GM18511 (cell line): ENCODE measurements around the gene ELFN2.

Experiments
- ATAC-seq: cut with Tn5 transposase; IDR thresholded peaks from one replicate; pipeline ENCODE4 v1.9.1; 2021; ENCODE audit warnings: mild to moderate bottlenecking, moderate library complexity; ENCODE audit not compliant: unreplicated experiment

Gene ELFN2

DNA sequence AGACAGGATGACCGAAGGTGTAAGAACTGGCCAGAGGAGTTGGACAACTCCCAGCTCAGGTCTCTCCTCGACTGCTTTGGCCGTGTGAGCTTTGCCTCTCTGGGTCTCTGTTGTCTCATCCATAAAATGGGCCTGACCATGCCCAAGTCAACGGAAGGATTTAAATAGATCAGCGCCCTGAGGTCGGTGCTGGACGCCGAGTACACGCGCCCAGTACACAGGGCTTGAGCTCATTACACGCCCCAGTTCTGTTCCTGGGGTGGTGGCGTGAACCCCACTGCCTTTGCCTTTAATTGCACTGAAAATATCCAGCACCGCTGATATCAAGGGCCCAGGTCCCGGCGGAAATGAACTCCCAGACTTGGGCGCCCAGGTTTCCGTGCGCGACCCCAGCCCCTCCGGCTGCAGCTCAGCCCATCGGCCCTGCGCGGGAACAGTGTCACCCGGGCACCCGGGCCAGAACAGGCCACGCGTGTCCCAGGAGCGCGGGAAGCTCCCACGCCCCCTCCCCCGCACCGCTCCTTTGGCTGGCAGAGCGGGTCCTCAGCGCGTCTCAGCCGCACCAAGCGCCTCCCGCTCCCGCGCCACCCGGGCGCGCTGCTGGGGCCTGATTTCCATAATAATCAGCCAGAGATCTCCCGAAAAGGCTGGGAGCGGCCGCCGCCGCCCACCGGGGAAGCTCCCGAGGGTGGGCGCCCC, 102.8 kb downstream of the ELFN2 start:
- ATAC-seq: no peak

DNA sequence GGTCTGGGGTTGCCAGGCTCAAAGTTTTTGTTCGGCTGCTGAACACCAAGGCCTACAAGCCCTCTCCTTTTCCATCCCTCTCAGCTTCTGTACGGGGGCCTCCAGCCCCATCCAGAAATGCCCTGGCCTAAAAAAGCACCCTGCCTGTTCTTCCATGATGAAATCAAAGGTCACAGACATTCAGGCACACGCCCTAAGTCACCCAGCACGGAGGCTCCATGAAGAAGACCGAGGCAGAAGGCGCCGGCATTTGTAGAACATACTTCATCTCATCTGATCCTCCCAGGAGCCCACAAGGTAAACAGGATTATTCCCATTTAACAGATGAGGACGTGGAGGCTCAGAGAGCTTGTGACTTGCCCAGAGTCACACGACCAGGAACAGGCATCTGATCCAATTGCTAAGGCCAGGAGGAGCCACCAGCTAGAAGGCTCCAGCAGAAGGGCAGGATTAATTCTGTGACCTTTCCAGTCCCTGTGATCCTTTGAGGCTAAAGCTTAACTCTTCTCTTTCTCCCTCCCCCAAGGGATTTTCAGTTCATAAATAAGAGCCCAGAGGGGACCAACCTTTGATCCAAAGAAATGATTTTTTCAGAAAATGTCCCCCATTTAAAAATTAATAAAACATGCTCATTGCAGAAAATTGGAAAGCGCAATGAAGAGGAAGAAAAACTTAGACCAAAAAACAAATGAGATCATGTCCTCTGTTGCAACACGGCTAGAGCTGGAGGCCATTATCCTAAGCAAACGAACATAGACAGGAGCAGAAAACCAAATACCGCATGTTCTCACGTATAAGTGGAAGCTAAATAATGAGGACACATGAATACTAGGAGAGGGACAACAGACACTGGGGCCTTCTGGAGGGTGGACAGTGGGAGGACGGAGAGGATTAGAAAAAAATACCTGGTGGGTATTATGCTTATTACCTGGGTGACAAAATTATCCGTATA, 106.3 kb downstream of the ELFN2 start:
- ATAC-seq: no peak

DNA sequence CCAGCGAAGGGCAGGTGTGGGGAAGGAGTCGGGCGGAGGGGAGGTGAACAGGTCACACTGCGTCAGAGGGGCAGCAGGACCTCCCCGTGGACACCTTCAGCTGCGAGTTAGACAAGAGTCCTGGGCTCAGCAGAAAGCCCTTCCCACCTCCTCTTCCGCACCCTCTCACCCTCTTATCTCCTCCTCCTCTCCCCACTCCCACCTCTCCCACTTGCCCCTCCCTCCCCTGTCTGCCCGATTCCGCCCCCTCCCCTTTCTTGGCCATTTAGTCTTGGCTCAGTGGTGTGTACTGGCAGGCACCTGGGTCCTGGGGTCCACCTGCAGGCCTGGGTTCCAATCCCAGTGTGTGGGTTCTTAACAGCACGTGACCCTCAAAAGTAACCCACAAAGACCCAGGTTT, 107.8 kb downstream of the ELFN2 start:
- ATAC-seq: no peak

DNA sequence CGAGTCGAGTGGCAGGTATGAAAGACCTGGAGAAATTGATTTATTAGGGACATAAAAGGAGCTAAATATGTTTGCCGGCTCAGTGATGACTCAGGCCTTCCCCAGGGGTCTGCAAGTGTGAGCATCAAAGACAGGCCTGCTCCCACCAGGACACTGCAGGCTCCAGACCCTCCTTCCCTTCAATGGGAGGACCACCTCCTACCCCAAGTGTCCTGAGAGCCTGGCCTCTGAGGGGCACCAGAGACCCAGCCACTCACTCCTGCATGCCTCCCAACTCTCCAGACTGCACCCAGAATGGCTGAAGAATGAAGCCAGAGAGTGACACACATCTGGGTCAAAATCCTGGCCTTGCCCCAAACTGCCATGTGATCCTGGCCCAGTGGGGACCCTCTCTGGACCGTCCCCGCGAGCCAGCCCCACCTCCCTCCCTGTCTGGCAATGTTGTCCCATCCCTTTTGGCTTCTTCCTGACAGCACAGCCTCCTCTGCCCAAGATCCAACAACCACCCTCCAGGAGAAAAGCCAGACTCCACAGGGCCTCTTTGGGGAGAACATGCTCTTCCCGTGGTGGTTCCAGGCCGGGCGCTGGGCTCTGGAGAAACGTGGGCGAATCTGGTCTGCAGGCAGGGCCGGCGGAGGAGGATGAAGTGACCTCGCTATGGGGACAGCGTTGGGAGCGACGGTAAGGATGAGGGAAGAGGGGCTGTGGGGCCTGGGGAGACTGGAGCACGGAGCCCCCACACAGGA, 108.7 kb downstream of the ELFN2 start:
- ATAC-seq: no peak
